Hypothalamus (tissue), 51 donors: Measurements from ENCODE around the gene TANGO2.

ENCODE experiments used
- DNase-seq, 51 donors: peaks; one replicate each; lab custom pipeline; 2025; lab: John Stamatoyannopoulos, UW

Gene TANGO2

GRCh38 chr22:20020533-20021195, at the start of gene TANGO2:
Gene TANGO2, plus strand, starts transcription at chr22:20021110. Its CDS starts 15,689 bp downstream, at chr22:20036799.
- DNase-seq, result peak in 50 of 51 donors; percentile 22 to 97 (median 81)

DNA sequence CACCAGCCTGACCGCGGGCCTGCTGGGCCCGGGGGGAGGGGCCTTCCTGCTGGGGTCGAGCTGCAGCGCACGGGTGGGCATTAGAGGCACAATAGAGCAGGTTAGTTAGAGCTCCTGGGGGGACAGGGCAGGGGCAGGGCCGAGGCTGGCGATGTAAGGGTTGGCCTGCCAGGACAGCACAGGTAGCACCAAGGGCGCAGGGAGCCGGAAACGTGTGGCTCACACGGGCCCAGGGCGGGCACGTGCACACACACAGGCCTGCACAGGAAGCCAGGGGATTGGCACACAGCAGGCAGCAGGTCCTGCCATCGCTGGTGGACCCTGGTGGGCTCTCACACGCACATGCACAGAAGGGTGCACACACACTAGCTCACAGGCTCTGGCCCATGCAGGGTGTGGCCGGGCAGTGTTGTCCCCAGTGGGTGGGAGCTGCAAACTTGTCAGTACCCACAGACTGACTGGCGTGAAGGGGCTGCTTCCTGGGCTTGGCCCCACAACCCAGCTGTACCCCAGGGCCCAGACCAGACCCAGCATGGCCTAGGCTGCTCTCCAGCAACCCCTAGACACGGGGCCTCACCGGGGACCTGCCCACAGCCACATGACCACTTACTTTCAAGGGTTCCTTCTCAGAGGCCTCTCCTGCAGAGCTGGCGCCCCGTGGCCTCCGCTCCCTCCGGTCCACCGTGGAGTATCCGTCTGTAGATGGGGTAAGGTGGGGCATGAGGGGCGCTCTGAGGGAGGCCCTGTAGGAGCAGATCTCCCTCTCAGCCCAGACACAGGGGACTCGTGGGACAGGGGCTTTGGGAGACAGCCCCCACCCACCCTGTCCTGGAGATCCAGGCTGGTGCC, 49.4 kb upstream of the TANGO2 start:
- DNase-seq, result no peak

GRCh38 chr22:19972251-19972650, 48.7 kb upstream of the TANGO2 start:
- DNase-seq, result no peak

GRCh38 chr22:19972652-19973550, 48.0 kb upstream of the TANGO2 start:
- no peak for DNase-seq

- DNase-seq, result no peak
Observed at GRCh38 chr22:19973551-19974267, 47.2 kb upstream of the TANGO2 start.

DNA sequence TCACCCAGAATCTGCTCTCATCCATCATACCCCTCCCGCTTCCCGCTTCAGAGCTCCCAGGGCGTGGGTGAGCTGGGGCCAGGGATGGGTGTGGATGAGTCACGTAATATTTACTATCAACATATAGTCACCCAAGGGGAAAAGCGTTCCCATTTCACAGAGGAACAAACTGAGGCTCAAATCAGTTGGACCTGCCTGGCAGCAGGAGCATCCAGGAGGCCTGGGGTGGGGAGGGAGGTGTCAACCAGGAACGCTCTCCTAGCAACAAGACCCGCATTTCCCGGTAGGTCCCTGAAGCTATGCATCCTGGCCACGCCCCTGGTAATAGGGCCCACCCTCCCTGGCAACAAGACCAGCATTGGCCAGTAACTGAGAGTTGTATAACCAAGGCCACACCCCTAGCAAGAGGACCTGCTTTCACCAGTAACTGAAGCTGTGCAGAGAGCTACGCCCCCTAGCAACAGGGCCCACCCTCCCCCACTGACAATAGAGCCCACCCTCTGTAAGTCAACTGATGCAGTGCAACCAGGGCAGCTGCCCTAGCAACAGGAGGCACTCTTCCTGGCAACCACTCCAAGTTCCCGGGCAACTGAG, 46.5 kb upstream of the TANGO2 start:
- peak in 32 of 51 donors; percentile 21 to 84 (median 52) for DNase-seq

DNA sequence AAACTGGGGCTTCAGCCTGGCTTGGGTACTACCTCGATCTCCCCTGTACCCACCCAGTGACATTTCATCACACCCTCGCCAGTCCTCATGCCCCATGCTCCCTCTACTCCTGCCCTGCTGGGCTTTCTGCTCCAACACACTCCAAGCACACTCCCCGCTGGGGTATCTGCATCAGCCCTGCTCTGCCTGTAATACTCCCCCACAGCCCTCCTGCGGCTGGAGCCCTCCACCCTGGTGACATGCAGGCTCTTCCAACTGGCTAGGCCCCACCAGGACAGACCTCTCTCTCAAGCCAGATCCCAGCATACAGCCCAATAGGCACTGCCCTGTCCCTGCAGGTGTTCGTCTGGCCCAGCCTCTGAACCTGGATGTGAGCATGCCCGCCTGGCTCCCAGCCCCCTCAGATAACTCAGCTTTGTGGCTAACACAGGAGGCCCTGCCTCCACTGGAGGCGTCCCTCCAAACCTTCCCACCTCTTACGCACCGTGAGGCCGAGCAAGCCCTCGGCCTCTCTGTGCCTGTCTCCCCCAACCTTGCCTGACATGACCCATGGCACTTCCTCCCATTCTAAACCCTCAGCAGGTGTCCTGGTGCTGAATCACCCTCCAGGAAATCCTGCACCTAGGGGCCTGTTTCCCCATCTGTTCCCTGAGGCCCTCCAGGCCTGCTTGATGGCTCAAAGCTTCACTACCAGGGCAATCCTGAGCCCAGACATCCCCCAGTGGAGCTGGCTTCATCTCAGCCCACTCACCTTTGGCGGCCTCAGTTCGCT, 45.8 kb upstream of the TANGO2 start:
- no peak for DNase-seq

- DNase-seq, result no peak
Observed at GRCh38 chr22:19975707-19976035, 45.2 kb upstream of the TANGO2 start.

DNA sequence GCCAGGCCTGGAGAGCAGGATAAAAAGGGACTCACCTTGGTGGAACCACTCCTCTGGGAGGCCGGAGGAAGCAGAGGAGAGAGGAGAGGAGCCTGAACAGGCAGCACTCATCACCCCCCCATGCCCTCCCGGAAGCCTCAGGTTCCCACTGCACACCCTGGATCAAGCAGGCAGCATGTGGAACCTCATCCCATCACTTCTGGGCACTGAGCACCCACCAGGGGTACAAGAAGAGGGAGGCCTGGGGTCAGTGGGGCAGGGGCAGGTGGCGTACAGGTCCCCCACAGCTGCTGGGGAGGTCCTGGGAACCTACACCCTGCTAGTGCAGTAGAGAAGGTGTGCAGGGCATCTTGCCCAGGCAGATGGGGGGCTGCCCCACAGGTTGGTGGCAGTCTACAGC, 44.2 kb upstream of the TANGO2 start:
- DNase-seq, result no peak

- DNase-seq, result no peak
Observed at GRCh38 chr22:19977296-19978243, 43.3 kb upstream of the TANGO2 start.

GRCh38 chr22:19978748-19979147, 42.2 kb upstream of the TANGO2 start:
- DNase-seq, result no peak

- DNase-seq, result peak in 2 of 51 donors; percentile 28 to 35
Observed at GRCh38 chr22:19979712-19980493, 41.0 kb upstream of the TANGO2 start.

GRCh38 chr22:19980766-19981165, 40.1 kb upstream of the TANGO2 start:
- no peak for DNase-seq

DNA sequence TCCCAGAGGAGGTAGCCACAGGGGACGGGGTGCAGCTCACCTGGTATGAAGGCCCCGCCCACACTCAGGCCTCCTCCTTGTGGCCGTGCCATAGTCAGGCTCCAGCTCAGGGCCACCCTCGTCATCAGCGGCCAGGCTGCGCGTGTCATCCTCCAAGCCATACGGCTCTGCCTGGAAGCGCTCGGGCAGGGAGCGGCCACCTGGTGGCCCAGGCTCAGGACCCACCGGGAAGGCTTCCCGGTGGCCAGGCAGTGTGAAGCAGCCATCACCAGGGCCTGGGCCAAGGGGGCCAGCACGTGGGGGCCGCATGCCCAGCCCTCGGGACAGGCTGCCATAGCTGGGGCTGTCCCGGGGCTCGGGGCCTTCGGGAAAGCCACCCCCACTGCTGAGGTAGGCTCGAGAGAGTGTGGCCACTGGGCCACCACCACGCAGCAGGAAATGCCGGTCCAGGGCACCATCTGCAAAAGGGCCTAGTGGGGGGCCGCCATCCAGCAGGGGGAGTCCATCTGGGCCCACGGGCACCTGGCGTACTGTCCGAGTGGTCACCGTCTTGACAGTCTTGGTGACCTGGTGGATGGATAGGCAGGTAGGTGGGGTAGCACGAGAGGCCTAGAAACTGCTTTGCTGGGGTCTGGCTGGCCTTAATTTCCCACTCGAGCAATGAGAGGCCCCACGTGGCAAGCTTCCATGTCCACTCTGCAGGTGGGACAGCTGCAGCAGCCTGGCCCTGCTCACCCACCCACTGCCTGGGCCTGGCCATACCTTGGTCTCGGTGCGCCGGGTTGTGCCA, 39.5 kb upstream of the TANGO2 start:
- DNase-seq, result no peak

DNA sequence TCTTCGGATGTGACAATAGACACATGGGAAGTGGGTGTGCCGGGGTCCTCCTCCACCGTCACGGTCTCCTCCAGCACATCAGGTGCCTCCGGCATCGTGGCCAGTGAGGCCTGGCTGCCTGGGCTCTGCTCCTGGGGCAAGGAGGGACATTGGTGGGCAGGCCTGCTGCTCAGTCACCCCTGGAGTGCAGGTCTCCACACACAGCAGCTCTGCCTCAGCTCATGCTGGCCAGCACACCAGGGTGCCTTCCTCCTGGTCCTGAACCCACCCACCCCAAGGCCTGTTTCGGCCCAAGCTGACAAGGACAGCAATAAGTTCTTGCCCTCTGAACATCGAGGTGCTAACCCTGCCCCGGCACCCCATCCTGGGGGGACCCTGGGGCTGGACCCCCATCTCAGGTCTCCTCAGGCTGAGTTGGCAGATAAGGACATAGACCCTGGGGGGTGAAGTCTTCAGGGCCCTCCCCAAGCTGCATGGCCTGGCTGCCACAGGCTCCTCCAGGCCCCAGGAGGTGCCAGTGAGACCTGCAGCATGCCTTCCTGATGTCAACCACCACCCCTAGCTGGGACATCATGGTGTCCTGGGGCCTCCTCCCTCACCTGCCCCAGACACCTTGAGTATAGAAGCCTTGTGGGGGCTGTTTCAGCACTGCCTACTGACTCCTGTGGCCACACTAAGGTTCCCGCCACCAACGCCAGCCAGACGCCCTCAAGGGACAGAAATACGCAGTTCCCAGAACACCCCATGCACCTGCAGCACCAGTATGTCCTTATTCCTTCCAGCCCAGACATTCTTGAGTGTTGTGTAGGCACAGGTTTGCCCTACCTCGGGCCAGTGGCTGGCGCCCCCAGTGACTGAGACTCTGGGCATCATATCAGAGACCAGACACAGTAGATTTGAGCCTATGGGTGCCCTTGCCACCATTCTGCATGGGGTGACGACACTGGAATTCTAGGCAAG, 38.7 kb upstream of the TANGO2 start:
- no peak for DNase-seq
